T47D (cell line): ENCODE measurements around the gene CNNM3.

Source experiments
- DNase-seq, 2 experiments: peaks; one replicate each; pipeline versions ENCODE4 v3.0.0 to v3.0.0-alpha.2; 2011 to 2012; ENCODE audit warnings: low read depth in 1 of 2, low spot score in 1 of 2
- JUND ChIP-seq: IDR thresholded peaks from 2 replicates; pipeline ENCODE4 v1.6.1; 2012; ENCODE audit warnings: low read depth
- in situ Hi-C: cut with HindIII; loops from 2 replicates; pipeline ENCODE4 v1.10.0; 2016; ENCODE audit warnings: low sequenced_read_pairs, low pct_unique_long_range_greater_than_20kb

CNNM3 gene

GRCh38 chr2:96816127-96816835 is at the start of gene CNNM3:
CNNM3 (plus strand) TSS chr2:96816268; CDS start chr2:96816278, 10 bp downstream.
- no peak for TF ChIP-seq JUND
- in situ Hi-C loops, result no loop called here
- DNase-seq, result peak; percentile 94 to 99

- TF ChIP-seq JUND, result no peak
- no peak for DNase-seq
- in situ Hi-C loops, result no loop called here
Observed at GRCh38 chr2:96767135-96767871, 48.8 kb upstream of the CNNM3 start.

- in situ Hi-C loops, result no loop called here
- TF ChIP-seq JUND, result no peak
- DNase-seq, result no peak
Observed at GRCh38 chr2:96768083-96768561, 47.9 kb upstream of the CNNM3 start.

DNA sequence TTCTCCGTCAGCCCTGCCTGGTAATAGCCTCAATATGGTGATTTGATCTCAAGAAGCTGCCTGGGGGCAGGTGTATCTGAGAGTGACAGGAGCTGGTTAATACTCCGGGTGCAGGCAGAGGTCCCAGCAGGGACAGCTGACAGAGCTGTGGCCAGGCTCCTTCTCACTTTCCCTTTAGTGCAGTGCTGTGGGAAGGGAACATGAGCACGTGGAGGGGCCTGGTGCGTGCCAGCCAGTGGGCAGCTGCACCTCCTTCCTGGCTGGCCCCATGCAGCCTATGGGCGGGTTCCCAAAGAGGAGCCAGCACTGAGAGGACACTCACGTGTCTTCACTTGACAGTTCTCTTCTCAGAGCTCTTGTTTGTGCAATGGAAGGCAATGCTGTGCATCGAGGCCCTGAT is 46.3 kb upstream of the CNNM3 start:
- peak in 1 of 2 experiments; percentile 79 for DNase-seq
- no peak for TF ChIP-seq JUND
- in situ Hi-C loops, result no loop called here

DNA sequence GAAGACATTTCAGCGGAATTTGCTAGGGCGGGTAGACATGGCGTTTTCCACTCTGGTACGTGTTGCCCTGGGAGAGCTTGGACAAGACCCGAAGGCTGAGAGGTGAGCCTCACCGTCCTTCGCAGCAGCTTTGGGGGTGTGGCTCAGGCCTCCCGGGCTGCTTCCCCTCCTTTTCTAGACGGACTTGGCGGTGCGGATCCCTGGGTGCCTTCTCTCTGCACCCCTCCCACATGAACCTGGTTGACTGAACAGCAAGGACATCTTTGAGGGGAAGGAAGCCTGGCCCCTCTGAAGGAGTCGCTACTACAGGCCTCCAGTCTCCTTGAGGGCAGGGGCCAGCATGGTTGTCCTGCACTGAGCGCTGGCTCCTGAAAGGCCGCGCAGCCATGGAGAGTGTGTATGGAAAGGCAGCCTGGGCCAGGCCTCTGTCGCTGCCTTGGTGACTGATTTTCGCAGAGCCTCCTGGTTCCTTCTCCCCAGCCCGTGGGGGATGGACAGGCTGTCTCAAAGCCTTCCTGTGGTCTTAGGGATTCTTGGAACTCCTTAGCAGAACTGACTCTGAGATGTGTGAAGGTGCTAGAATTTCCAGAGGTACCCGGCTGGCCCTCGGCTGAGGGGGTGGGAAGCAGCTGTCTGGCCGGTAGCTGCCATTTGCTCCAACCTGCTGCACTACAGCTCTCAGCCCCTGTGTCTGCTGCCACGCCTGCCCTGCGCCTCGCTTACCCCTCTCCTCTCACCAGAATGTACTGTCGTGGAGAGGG is 45.4 kb upstream of the CNNM3 start:
- in situ Hi-C loops, result no loop called here
- DNase-seq, result no peak
- no peak for TF ChIP-seq JUND

- TF ChIP-seq JUND, result no peak
- peak; percentile 58 to 93 for DNase-seq
- in situ Hi-C loops, result no loop called here
Observed at GRCh38 chr2:96771796-96772618, 44.1 kb upstream of the CNNM3 start.

GRCh38 chr2:96772903-96773671 is 43.0 kb upstream of the CNNM3 start:
- no peak for DNase-seq
- in situ Hi-C loops, result no loop called here
- no peak for TF ChIP-seq JUND

DNA sequence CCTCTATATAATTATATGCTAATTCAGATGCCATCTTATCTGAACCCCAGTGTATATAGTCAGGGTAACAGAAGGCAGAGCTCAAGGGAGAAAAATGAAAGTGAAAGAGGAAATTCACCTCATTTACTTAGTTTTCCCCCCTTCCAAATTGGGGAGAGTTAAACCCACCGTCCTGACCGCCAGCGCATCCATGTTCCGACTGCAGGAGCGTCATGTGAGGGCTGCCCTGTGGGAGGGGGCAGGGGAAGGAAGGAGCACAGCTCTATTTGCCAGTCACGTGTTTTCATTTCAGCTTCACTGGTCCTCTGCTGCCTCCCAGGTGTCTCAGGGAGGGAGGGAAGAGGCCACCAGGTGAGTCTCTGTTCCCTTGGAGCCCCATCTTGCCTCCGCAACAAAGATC is 42.1 kb upstream of the CNNM3 start:
- no peak for TF ChIP-seq JUND
- peak in 1 of 2 experiments; percentile 55 for DNase-seq
- in situ Hi-C loops, result no loop called here

- in situ Hi-C loops, result no loop called here
Observed at GRCh38 chr2:96775160-96775559, 40.9 kb upstream of the CNNM3 start.

DNA sequence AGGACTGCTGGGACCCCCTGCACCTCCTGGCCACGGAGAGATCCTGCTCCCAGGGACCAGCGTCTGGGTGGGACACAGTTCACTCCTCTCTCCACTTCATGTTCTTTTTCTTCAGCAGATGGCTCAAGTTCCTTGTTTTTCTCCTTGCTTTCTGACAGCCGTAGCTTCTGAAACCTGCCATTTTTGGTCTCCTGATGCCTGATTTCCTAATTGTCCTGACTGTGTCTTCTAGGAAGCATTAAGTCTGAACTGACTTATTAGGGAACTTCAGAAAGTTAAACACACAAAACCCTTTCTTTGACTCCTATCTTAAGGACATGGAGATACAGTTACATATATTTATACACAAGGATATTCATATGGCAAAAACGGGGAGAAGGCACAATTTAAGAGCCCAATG is 32.7 kb upstream of the CNNM3 start:
- in situ Hi-C loops, result no loop called here
- DNase-seq, result no peak
- no peak for TF ChIP-seq JUND

More at GRCh38 chr2:96775160-96775559, 40.9 kb upstream of the CNNM3 start:
- no peak for TF ChIP-seq JUND
- no peak for DNase-seq

DNA sequence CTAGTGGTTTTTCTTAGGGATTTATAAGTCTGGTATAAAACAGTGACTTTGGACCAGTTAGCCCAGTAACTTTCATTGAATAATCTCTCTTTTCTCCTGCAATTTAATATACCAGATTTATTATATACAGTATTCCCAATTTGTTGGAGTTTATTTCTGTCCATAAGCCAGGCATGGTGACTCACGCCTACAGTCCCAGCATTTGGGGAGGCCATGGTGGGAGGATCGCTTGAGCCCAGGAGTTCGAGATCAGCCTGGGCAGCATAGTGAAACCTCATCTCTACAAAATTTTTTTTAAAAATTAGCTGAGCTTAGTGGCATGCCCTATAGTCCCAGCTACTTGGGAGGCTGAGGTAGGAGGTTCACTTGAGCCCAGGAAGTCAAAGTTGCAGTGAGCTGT is 28.7 kb upstream of the CNNM3 start:
- in situ Hi-C loops, result no loop called here
- TF ChIP-seq JUND, result no peak
- no peak for DNase-seq
